Measurements from ENCODE around the gene PARVB.

GRCh38 chr22:43988116-43988820 lies 35.8 kb upstream of the PARVB start:
- TF ChIP-seq CTCF (conservative IDR thresholded peaks at IDR 0.05) (no peak), EZH2 (IDR thresholded peaks at IDR 0.05; ENCODE audit: low read depth) (no peak)
